Stomach (tissue), 9 donors: ENCODE data around the gene SLA2. TPM values are rescaled to one million over a fixed set of nuclear protein-coding genes. Genes with fewer than 3 reads are reported as not detected.
"Not testable (repeated sequence)": the region's sequence is repeated elsewhere in the genome, so short reads cannot be mapped to it uniquely, and the experiment has no call there.

ENCODE experiments used
- DNase-seq, 2 donors: peaks; one replicate each; pipeline versions ENCODE4 v3.0.0 to v3.0.0-alpha.2; 2013 to 2019
- H3K27ac ChIP-seq, 5 donors: fragments of 200-600 bp in 4 of 5; sonication (generic) in 4 of 5; one replicate each; pipeline ENCODE4 v1.5.1; 2013 to 2019; ENCODE audit warnings: mild to moderate bottlenecking in 1 of 5, moderate library complexity in 1 of 5
- H3K27me3 ChIP-seq, 3 donors: fragments of 200-600 bp; sonication (generic); one replicate each; pipeline ENCODE4 v1.5.1; 2017 to 2019; ENCODE audit warnings: mixed run types in 1 of 3
- H3K36me3 ChIP-seq, 4 donors: fragments of 200-600 bp; sonication (generic); 1 replicate in 3 of 4; 2 replicates in 1 of 4; pipeline ENCODE4 v1.5.1; 2016 to 2019
- H3K4me1 ChIP-seq, 4 donors: fragments of 200-600 bp; sonication (generic); one replicate each; pipeline ENCODE4 v1.5.1; 2016 to 2019
- H3K4me3 ChIP-seq, 4 donors: fragments of 200-600 bp; sonication (generic) in 3 of 4; one replicate each; pipeline ENCODE4 v1.5.1; 2016 to 2019; ENCODE audit warnings: mild to moderate bottlenecking in 1 of 4
- H3K9me3 ChIP-seq, 4 donors: fragments of 200-600 bp; sonication (generic); one replicate each; pipeline ENCODE4 v1.5.1; 2016 to 2019
- CTCF ChIP-seq, 7 experiments: fragments of 450-650 bp in 4 of 7; fragments of 200-600 bp in 3 of 7; sonication (generic) in 3 of 7; IDR thresholded peaks; one replicate each; pipeline ENCODE4 v1.5.1; 2016 to 2019; ENCODE audit warnings: antibody characterized with exemption in 7 of 7, control low read depth in 2 of 7, mild to moderate bottlenecking in 1 of 7
- EP300 ChIP-seq: sonication (generic); formaldehyde crosslinking; IDR thresholded peaks from one replicate; pipeline ENCODE4 v1.6.1; 2017; ENCODE audit warnings: antibody characterized with exemption
- POLR2A ChIP-seq, 4 donors: fragments of 450-650 bp; IDR thresholded peaks; one replicate each; pipeline ENCODE4 v1.6.1; 2016; ENCODE audit warnings: antibody characterized with exemption in 4 of 4, control low read depth in 2 of 4, mild to moderate bottlenecking in 1 of 4, moderate library complexity in 1 of 4
- POLR2AphosphoS5 ChIP-seq, 3 donors: sonication (generic); formaldehyde crosslinking; IDR thresholded peaks; one replicate each; pipeline ENCODE4 v1.6.1; 2016; ENCODE audit warnings: antibody characterized with exemption in 3 of 3
- WGBS, 5 donors: extraction: QIAGEN DNeasy Blood & Tissue Kit in 3 of 5; methylation state at CpG; one replicate each; pipeline versions ENCODE4 v1.1.5 to v1.1.7; 2013 to 2018; 5-methylcytosine and 5-hydroxymethylcytosine counted together
- intact Hi-C: fragments of 100-400 bp; cut with DNase I; formaldehyde crosslinking; loops from one replicate; pipeline ENCODE4 v1.15.1; 2023; ENCODE audit warnings: low total_unique reads
- polyA plus RNA-seq, 3 donors: library from polyadenylated mRNA; stranded (reverse); fragments of 200-250 nt; gene quantifications; one replicate each; pipeline ENCODE4 v1.2.3, GENCODE V29; 2013
- total RNA-seq, 5 donors: library from RNA; depleted of rRNA; stranded (reverse); fragments of >200 nt; gene quantifications; one replicate each; pipeline versions ENCODE4 v1.1.0 to v1.2.3, GENCODE V29; 2014 to 2016
- donor health status: healthy with polysubstance abuse.
- donor health status: Bipolar disorder and iron deficiency.
- donor health status: healthy.

Gene SLA2
- total and polyA plus RNA-seq, 8 donors: 0.25 to 8.7 (median 1.3) TPM; not detected in 2

- intact Hi-C loops: no loop called here
- H3K9me3 ChIP-seq: no peaks in the 10 kb centered on the region
- 91 to 98% (median 96%) methylated on average over 6 to 27 of the region's 27 CpGs for WGBS, 5 donors
- H3K27ac ChIP-seq: no peak overlapping the region
- no peak for DNase-seq
- H3K27me3 ChIP-seq: no peaks in the 10 kb centered on the region
- H3K36me3 ChIP-seq: peaks cover 11 to 60% (median 55%) of the 10 kb centered on the region in 4 donors
- TF ChIP-seq POLR2A (IDR thresholded peaks at IDR 0.05) (no peak), CTCF (IDR thresholded peaks at IDR 0.05) (no peak), POLR2AphosphoS5 (IDR thresholded peaks at IDR 0.05) (no peak), EP300 (no peak)
- no peaks in the 10 kb centered on the region for H3K4me1 ChIP-seq
- H3K4me3 ChIP-seq: no peak overlapping the region
Measured at GRCh38 chr20:36676701-36677421, 30.9 kb upstream of the SLA2 start.

GRCh38 chr20:36675545-36675944 lies 29.5 kb upstream of the SLA2 start:
- intact Hi-C loops, H3K4me1 ChIP-seq, H3K9me3 ChIP-seq, H3K27me3 ChIP-seq, DNase-seq, H3K4me3 ChIP-seq, H3K27ac ChIP-seq: not testable (repeated sequence)
- WGBS, 5 donors: 91 to 97% (median 97%) methylated on average over 8 of the region's 8 CpGs
- H3K36me3 ChIP-seq: peaks cover 7 to 62% (median 52%) of the 10 kb centered on the region in 4 donors

- Histone ChIP-seq H3K36me3 (peaks cover 5 to 49% (median 41%) of the 10 kb centered on the region in 4 donors), H3K27me3 (no peaks in the 10 kb centered on the region), H3K9me3 (no peaks in the 10 kb centered on the region), H3K4me3 (no peak overlapping the region), H3K4me1 (no peaks in the 10 kb centered on the region), H3K27ac (no peak overlapping the region)
- WGBS, 5 donors: 80 to 91% (median 82%) methylated on average over 4 of the region's 4 CpGs
- intact Hi-C loops: no loop called here
- peak in 1 of 2 donors; percentile 18 for DNase-seq
- no peak for TF ChIP-seq POLR2A (IDR thresholded peaks at IDR 0.05)
- no peak for TF ChIP-seq CTCF (IDR thresholded peaks at IDR 0.05)
- no peak for TF ChIP-seq EP300
- TF ChIP-seq POLR2AphosphoS5 (IDR thresholded peaks at IDR 0.05): no peak
Measured at GRCh38 chr20:36672991-36673390, 27.0 kb upstream of the SLA2 start.

- DNase-seq: no peak
- H3K27ac ChIP-seq: no peak overlapping the region
- H3K4me3 ChIP-seq: no peak overlapping the region
- intact Hi-C loops: no loop called here
- TF ChIP-seq EP300: no peak
- no peak for TF ChIP-seq POLR2A (IDR thresholded peaks at IDR 0.05)
- TF ChIP-seq CTCF (IDR thresholded peaks at IDR 0.05): no peak
- no peak for TF ChIP-seq POLR2AphosphoS5 (IDR thresholded peaks at IDR 0.05)
- H3K4me1 ChIP-seq: no peaks in the 10 kb centered on the region
- no peaks in the 10 kb centered on the region for H3K9me3 ChIP-seq
- 93 to 98% (median 95%) methylated on average over 3 of the region's 3 CpGs for WGBS, 5 donors
- peaks cover 0 to 50% (median 38%) of the 10 kb centered on the region in 4 donors for H3K36me3 ChIP-seq
- H3K27me3 ChIP-seq: no peaks in the 10 kb centered on the region
Measured at GRCh38 chr20:36670665-36671357, 24.8 kb upstream of the SLA2 start.
